ENCODE results near the gene CFAP54.
"Not testable (repeated sequence)": the region's sequence is repeated elsewhere in the genome, so short reads cannot be mapped to it uniquely, and the experiment has no call there.

CFAP54 gene

GRCh38 chr12:96487634-96488033, 1.7 kb upstream of the CFAP54 start:
- no peaks in the 10 kb centered on the region for H3K36me3 ChIP-seq (ENCODE audit: control insufficient read depth in 1 of 2, insufficient read depth in 2 of 2, low read length in 2 of 2)
- peaks cover 0 to 3% of the 10 kb centered on the region in 2 experiments for H3K4me1 ChIP-seq (ENCODE audit: control insufficient read depth in 1 of 2, insufficient read depth in 2 of 2, low read length in 2 of 2)
- H3K9me3 ChIP-seq (ENCODE audit: insufficient read depth, low read depth, low read length): no peaks in the 10 kb centered on the region
- no peak overlapping the region for H3K4me3 ChIP-seq (ENCODE audit: low read depth, low read length)
- H3K79me2 ChIP-seq (ENCODE audit: control insufficient read depth, insufficient read depth, low read length, poor library complexity): no peaks in the 10 kb centered on the region
- no peaks in the 10 kb centered on the region for H3K79me1 ChIP-seq (ENCODE audit: low read length)
- DNase-seq: peak in 1 of 2 donors; percentile 60
- no peak overlapping the region for H2BK120ac ChIP-seq (ENCODE audit: insufficient read depth, low read length, poor library complexity)
- no peak overlapping the region for H3K14ac ChIP-seq (ENCODE audit: low read length)
- H3K4me2 ChIP-seq (ENCODE audit: low read length): no peak overlapping the region
- H2AFZ ChIP-seq (ENCODE audit: insufficient read depth, low read length, poor library complexity): no peak overlapping the region
- H3K23ac ChIP-seq (ENCODE audit: low read length): no peak overlapping the region
- WGBS (ENCODE audit: extremely low coverage, insufficient coverage, insufficient read length): no CpG with 5 or more reads among the region's 3 CpGs
- H4K91ac ChIP-seq (ENCODE audit: low read depth, low read length): no peak overlapping the region
- H3K27ac ChIP-seq (ENCODE audit: low read depth, low read length): no peak overlapping the region
- no peak overlapping the region for H4K12ac ChIP-seq (ENCODE audit: low read depth, low read length)
- H4K8ac ChIP-seq (ENCODE audit: low read depth, low read length): no peak overlapping the region
- no peak overlapping the region for H3K4ac ChIP-seq (ENCODE audit: low read depth, low read length)
- no peak overlapping the region for H3K18ac ChIP-seq (ENCODE audit: low read length)
- no peak overlapping the region for H2BK12ac ChIP-seq (ENCODE audit: low read length)
- no peaks in the 10 kb centered on the region for H3K27me3 ChIP-seq (ENCODE audit: insufficient read depth, low read length)
- no peak overlapping the region for H3K9ac ChIP-seq (ENCODE audit: low read length)
- H2AK5ac ChIP-seq (ENCODE audit: low read length): no peak overlapping the region
- no peak overlapping the region for H2BK5ac ChIP-seq (ENCODE audit: low read depth, low read length, poor library complexity)

- no peak overlapping the region for H2BK5ac ChIP-seq (ENCODE audit: low read depth, low read length, poor library complexity)
- no peak overlapping the region for H3K4ac ChIP-seq (ENCODE audit: low read depth, low read length)
- no peak overlapping the region for H3K4me3 ChIP-seq (ENCODE audit: low read depth, low read length)
- H3K4me2 ChIP-seq (ENCODE audit: low read length): no peak overlapping the region
- DNase-seq: peak in 1 of 2 donors; percentile 47
- no peak overlapping the region for H2BK12ac ChIP-seq (ENCODE audit: low read length)
- H3K9ac ChIP-seq (ENCODE audit: low read length): no peak overlapping the region
- H2AFZ ChIP-seq (ENCODE audit: insufficient read depth, low read length, poor library complexity): no peak overlapping the region
- no peaks in the 10 kb centered on the region for H3K79me2 ChIP-seq (ENCODE audit: control insufficient read depth, insufficient read depth, low read length, poor library complexity)
- no peaks in the 10 kb centered on the region for H3K36me3 ChIP-seq (ENCODE audit: control insufficient read depth in 1 of 2, insufficient read depth in 2 of 2, low read length in 2 of 2)
- no peak overlapping the region for H3K18ac ChIP-seq (ENCODE audit: low read length)
- H3K27ac ChIP-seq (ENCODE audit: low read depth, low read length): no peak overlapping the region
- no peak overlapping the region for H4K91ac ChIP-seq (ENCODE audit: low read depth, low read length)
- H2AK5ac ChIP-seq (ENCODE audit: low read length): no peak overlapping the region
- no peak overlapping the region for H4K8ac ChIP-seq (ENCODE audit: low read depth, low read length)
- H3K79me1 ChIP-seq (ENCODE audit: low read length): no peaks in the 10 kb centered on the region
- H3K27me3 ChIP-seq (ENCODE audit: insufficient read depth, low read length): no peaks in the 10 kb centered on the region
- H3K9me3 ChIP-seq (ENCODE audit: insufficient read depth, low read depth, low read length): no peaks in the 10 kb centered on the region
- peaks cover 0 to 3% of the 10 kb centered on the region in 2 experiments for H3K4me1 ChIP-seq (ENCODE audit: control insufficient read depth in 1 of 2, insufficient read depth in 2 of 2, low read length in 2 of 2)
- H2BK120ac ChIP-seq (ENCODE audit: insufficient read depth, low read length, poor library complexity): no peak overlapping the region
- H3K14ac ChIP-seq (ENCODE audit: low read length): no peak overlapping the region
- H4K12ac ChIP-seq (ENCODE audit: low read depth, low read length): no peak overlapping the region
- no peak overlapping the region for H3K23ac ChIP-seq (ENCODE audit: low read length)
Observed at GRCh38 chr12:96493106-96493505, 3.7 kb downstream of the CFAP54 start.

- not testable (repeated sequence) for H4K8ac ChIP-seq (ENCODE audit: low read depth, low read length); H2BK5ac ChIP-seq (ENCODE audit: low read depth, low read length, poor library complexity); H3K4me1 ChIP-seq (ENCODE audit: control insufficient read depth in 1 of 2, insufficient read depth in 2 of 2, low read length in 2 of 2); H2AK5ac ChIP-seq (ENCODE audit: low read length); H3K23ac ChIP-seq (ENCODE audit: low read length); H2BK12ac ChIP-seq (ENCODE audit: low read length); H3K79me1 ChIP-seq (ENCODE audit: low read length); H3K4me3 ChIP-seq (ENCODE audit: low read depth, low read length); H3K4ac ChIP-seq (ENCODE audit: low read depth, low read length); H3K9me3 ChIP-seq (ENCODE audit: insufficient read depth, low read depth, low read length); H3K9ac ChIP-seq (ENCODE audit: low read length); H2BK120ac ChIP-seq (ENCODE audit: insufficient read depth, low read length, poor library complexity); H3K14ac ChIP-seq (ENCODE audit: low read length); H3K4me2 ChIP-seq (ENCODE audit: low read length); H3K18ac ChIP-seq (ENCODE audit: low read length); H4K12ac ChIP-seq (ENCODE audit: low read depth, low read length); H2AFZ ChIP-seq (ENCODE audit: insufficient read depth, low read length, poor library complexity); H4K91ac ChIP-seq (ENCODE audit: low read depth, low read length); H3K36me3 ChIP-seq (ENCODE audit: control insufficient read depth in 1 of 2, insufficient read depth in 2 of 2, low read length in 2 of 2); H3K27ac ChIP-seq (ENCODE audit: low read depth, low read length); H3K27me3 ChIP-seq (ENCODE audit: insufficient read depth, low read length); H3K79me2 ChIP-seq (ENCODE audit: control insufficient read depth, insufficient read depth, low read length, poor library complexity)
- peak; percentile 45 to 70 for DNase-seq
- WGBS (ENCODE audit: extremely low coverage, insufficient coverage, insufficient read length): no CpG with 5 or more reads among the region's 6 CpGs
Observed at GRCh38 chr12:96494154-96494553, 4.8 kb downstream of the CFAP54 start.

- Histone ChIP-seq H3K36me3 (ENCODE audit: control insufficient read depth in 1 of 2, insufficient read depth in 2 of 2, low read length in 2 of 2) (no peaks in the 10 kb centered on the region), H2BK5ac (ENCODE audit: low read depth, low read length, poor library complexity) (no peak overlapping the region), H3K4me3 (ENCODE audit: low read depth, low read length) (no peak overlapping the region), H2BK120ac (ENCODE audit: insufficient read depth, low read length, poor library complexity) (no peak overlapping the region), H4K12ac (ENCODE audit: low read depth, low read length) (no peak overlapping the region), H4K8ac (ENCODE audit: low read depth, low read length) (no peak overlapping the region), H2BK12ac (ENCODE audit: low read length) (no peak overlapping the region), H3K79me2 (ENCODE audit: control insufficient read depth, insufficient read depth, low read length, poor library complexity) (no peaks in the 10 kb centered on the region), H3K18ac (ENCODE audit: low read length) (no peak overlapping the region), H3K27ac (ENCODE audit: low read depth, low read length) (no peak overlapping the region), H3K14ac (ENCODE audit: low read length) (no peak overlapping the region), H3K27me3 (ENCODE audit: insufficient read depth, low read length) (no peaks in the 10 kb centered on the region), H3K9ac (ENCODE audit: low read length) (no peak overlapping the region), H2AFZ (ENCODE audit: insufficient read depth, low read length, poor library complexity) (no peak overlapping the region), H3K4ac (ENCODE audit: low read depth, low read length) (no peak overlapping the region), H3K79me1 (ENCODE audit: low read length) (no peaks in the 10 kb centered on the region), H3K23ac (ENCODE audit: low read length) (no peak overlapping the region), H3K4me2 (ENCODE audit: low read length) (no peak overlapping the region), H3K9me3 (ENCODE audit: insufficient read depth, low read depth, low read length) (no peaks in the 10 kb centered on the region), H4K91ac (ENCODE audit: low read depth, low read length) (no peak overlapping the region), H3K4me1 (ENCODE audit: control insufficient read depth in 1 of 2, insufficient read depth in 2 of 2, low read length in 2 of 2) (no peaks in the 10 kb centered on the region), H2AK5ac (ENCODE audit: low read length) (no peak overlapping the region)
- WGBS (ENCODE audit: extremely low coverage, insufficient coverage, insufficient read length): no CpG with 5 or more reads among the region's 11 CpGs
- DNase-seq: no peak
Observed at GRCh38 chr12:96495155-96495554, 5.8 kb downstream of the CFAP54 start.

Measured in trophoblast cell (in vitro differentiated cells and primary cell).